GM12801 (cell line): ENCODE results near the gene PIP5K1C.

Experiments
- CTCF ChIP-seq: IDR thresholded peaks from one replicate; pipeline ENCODE4 v1.5.1; 2011; ENCODE audit warnings: control low read depth; ENCODE audit not compliant: insufficient read length; ENCODE audit errors: extremely low read depth

The PIP5K1C gene

DNA sequence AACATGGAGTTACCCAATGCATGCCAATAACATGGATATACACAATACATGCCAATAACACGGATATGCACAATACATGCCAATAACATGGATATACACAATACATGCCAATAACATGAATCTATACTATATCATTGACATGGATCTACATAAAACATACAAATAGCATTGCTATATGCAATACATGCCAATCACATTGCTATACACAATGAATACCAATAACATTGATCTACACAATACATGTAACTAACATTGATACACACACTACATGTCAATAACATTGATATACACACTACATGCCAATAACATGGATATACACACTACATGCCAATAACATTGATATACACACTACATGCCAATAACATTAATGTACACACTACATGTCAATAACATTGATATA lies 932 bp upstream of the PIP5K1C start:
- no peak for TF ChIP-seq CTCF

DNA sequence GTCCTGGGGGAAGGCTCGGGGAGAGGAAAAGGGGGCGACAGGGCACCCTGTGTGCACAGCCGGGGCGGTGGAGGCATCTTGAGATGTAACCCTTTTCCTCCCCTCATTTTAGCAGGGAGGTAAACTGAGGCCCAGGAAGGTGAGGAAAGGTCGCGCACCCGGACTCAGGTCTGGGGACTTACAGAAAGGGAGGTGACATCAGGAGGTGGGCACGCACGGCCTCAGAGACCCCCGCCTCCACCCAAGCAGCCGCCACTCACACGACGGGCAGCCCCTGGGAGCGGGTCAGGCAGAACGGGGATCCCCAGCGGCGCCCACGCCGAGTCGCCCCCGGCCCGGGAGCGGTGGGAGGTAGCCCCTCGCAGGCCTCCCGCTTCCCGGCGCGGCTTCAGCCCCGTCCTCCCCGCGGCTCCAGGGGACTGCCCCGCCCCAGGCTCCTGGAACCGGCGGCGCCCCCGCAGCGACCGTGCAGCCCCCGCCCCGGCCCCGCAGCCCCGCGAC lies 477 bp downstream of the PIP5K1C start:
- no peak for TF ChIP-seq CTCF

DNA sequence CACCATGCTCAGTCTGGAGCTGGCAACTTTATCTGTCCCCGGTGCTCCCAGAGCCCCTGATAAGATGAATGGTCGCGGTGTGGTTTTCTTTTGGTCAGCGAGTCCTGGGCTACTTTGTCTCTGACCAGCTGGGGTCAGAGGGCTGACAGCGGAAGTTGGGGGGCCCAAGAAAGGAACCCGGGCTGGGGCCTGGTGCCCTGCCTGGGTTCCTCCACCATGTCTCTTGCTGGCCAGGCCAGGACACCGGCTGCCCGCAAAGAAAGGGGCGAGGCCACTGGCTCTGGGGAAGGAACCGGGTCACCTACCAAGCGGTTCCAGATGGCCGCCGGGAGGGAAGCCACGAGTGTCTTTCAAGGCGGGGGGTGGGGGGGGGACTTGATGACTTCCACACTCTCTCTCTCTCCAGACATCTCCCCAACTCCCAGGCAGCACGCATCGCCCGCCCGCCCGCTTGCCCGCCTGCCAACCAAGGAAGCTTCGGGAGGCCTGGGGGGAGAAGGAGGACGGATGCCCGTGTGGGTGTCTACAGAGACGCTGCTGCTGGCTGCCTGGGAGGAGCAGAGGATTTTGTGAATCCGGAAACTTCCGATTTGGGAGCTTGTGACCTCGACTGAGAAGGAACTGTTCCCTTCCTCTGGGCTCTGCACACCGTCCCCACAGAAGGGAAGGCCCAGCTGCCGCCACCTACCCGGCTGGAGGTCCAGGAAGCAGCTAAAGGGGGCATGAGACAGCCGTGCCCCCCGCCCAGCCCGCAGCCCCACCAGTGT lies 1.1 kb downstream of the PIP5K1C start:
- no peak for TF ChIP-seq CTCF

DNA sequence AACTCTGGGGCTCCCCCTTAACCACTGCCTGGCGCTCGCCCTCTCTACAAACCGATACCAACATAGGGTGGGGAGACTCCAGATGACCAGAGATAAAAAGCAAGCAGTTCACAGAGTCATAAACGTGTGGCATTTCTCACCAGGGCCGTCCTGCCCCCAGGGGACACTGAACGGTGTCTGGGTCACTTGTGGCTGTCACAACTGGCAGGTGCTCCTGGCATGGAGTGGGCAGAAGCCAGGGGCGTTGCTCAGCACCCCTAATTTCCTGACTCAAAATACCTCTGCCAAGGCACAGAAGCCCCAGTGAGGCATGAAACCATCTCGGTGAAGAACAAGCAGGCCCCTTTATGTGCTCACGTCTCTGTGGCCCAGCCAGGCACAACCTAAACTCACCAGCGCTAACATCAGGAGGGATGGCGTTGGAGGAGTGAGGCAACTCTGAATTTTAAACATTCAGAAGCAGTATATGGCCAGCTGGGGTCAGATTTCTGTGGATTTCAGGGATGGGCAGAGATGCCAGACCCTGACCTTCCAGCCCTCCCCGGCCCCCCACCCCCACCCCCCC lies 1.8 kb downstream of the PIP5K1C start:
- no peak for TF ChIP-seq CTCF

DNA sequence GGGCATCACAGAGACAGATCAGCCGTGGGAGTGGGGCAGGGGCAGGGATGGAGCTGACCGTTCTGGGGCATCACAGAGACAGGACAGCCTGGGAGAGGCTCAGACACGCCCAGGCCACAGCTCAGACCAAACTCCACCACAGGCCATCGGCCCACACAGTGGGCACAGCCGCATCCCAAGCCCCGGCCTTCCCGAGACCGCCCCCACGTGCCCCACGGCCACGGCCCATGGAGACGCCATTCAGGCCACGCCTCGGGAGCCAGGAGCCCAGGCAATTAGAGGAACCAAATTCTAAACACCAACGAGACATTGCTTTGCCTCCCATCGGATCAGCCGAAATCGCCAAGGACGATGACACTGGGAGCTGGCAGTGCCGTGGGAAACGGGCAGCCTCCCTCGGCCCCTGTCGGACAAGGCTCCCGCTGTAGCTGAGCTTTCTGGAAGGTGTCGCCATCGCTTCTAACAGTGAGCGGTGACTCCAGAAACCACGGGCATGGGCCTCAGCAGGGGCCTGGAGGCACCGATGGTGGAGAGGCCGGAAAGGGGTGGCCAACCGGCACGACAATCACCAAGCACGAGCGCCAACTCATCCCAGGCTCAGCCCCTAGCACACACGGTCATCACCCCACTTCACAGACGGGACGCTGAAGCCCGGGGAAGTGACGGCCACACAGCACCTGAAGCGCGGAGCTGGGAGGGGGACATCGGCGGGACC lies 2.4 kb downstream of the PIP5K1C start:
- TF ChIP-seq CTCF: no peak

DNA sequence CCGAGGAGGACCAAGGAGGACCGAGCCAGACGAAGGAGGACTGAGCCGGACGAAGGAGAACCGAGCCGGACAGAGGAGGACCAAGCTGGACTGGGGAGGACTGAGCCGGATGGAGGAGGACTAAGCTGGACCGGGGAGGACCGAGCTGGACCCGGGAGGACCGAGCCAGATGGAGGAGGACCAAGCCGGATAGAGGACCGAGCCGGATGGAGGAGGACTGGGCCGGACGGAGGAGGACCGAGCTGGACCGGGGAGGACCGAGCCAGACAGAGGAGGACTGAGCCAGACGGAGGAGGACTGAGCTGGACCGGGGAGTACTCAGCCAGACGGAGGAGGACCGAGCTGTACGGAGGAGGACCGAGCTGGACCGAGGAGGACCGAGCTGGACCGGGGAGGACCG lies 3.2 kb downstream of the PIP5K1C start:
- no peak for TF ChIP-seq CTCF

DNA sequence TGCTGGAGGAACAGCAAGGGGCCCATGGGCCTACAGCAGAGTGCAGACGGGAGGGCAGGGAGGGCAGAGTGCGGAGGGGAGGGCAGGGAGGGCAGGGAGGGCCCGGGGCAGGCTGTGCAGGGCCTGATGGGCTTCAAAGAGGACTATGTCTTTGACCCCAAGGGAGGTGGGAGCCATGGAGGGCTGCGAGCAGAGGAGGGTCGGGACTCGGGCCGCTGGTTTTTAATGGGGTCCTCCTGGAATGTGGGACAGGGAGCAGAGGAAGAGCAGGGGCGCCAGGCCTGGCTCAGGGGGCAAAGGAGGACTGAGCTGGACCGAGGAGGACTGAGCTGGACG lies 3.6 kb downstream of the PIP5K1C start:
- no peak for TF ChIP-seq CTCF
